ENCODE results near the gene CXCL3.

DNA sequence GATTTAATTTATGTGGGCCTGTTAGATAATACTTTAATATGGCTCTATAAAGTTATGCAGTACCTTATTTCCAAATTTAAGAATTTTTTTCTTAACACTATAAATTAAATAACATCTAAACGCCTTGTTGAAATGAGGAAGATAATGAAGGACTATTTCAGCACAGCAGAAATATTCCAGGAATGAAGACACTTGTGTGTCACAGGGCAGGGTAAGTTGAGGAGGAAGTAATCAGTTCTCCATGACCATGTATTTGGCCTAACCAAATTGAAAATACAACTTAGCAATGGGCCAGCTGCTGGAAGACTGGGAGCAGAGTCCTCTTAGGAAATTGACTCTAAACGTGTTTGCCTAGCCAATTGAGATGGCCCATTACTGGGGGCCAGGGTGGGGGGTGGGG lies 16.9 kb downstream of the CXCL3 start:
- TF ChIP-seq, protein P1, sequence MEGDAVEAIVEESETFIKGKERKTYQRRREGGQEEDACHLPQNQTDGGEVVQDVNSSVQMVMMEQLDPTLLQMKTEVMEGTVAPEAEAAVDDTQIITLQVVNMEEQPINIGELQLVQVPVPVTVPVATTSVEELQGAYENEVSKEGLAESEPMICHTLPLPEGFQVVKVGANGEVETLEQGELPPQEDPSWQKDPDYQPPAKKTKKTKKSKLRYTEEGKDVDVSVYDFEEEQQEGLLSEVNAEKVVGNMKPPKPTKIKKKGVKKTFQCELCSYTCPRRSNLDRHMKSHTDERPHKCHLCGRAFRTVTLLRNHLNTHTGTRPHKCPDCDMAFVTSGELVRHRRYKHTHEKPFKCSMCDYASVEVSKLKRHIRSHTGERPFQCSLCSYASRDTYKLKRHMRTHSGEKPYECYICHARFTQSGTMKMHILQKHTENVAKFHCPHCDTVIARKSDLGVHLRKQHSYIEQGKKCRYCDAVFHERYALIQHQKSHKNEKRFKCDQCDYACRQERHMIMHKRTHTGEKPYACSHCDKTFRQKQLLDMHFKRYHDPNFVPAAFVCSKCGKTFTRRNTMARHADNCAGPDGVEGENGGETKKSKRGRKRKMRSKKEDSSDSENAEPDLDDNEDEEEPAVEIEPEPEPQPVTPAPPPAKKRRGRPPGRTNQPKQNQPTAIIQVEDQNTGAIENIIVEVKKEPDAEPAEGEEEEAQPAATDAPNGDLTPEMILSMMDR (IDR thresholded peaks at IDR 0.05): no peak
- no peak for TF ChIP-seq POLR2A (IDR thresholded peaks at IDR 0.05)

All from tibial nerve (tissue), 3 donors.